ENCODE measurements around the gene CCDC102B.

The CCDC102B gene

GRCh38 chr18:69102959-69103358 lies 305.1 kb downstream of the CCDC102B start:
- H3K4me3 ChIP-seq (replicated peaks; ENCODE audit: low read depth, low read length): no peak overlapping the region
- DNase-seq (ENCODE audit: extremely low read depth, low read depth): no peak
- no peak for TF ChIP-seq CTCF (IDR thresholded peaks at IDR 0.05; ENCODE audit: low read depth, low read length, missing control alignments)

Measured in HFF-Myc (cell line).